Measurements from ENCODE around the gene RABGAP1.

The RABGAP1 gene

DNA sequence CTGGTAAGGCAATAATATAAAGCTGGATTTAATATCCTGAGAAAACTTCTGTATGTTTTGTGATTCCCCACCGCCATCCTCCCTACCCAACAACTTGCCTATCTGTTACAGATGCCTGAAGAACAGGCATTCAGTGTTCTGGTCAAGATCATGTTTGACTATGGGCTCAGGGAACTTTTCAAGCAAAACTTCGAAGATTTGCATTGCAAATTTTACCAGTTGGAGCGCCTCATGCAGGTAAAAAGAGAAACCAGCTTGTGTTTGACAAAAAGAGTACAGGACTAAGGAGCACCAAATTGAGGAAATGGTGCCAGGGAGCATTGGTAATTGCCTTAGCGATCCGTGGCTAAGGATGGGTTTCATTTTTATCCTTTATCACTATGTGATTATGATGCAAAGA is 132.6 kb downstream of the RABGAP1 start:
- ChIA-PET CTCF (interaction anchor here (0.9 to 4.7 kb wide), 8 partner anchors 8 to 276 kb away, joined by 3 to 34 read pairs (median 5); no protein-coding TSS in a partner anchor), POLR2A (no interaction called here)
- TF ChIP-seq, protein P1, sequence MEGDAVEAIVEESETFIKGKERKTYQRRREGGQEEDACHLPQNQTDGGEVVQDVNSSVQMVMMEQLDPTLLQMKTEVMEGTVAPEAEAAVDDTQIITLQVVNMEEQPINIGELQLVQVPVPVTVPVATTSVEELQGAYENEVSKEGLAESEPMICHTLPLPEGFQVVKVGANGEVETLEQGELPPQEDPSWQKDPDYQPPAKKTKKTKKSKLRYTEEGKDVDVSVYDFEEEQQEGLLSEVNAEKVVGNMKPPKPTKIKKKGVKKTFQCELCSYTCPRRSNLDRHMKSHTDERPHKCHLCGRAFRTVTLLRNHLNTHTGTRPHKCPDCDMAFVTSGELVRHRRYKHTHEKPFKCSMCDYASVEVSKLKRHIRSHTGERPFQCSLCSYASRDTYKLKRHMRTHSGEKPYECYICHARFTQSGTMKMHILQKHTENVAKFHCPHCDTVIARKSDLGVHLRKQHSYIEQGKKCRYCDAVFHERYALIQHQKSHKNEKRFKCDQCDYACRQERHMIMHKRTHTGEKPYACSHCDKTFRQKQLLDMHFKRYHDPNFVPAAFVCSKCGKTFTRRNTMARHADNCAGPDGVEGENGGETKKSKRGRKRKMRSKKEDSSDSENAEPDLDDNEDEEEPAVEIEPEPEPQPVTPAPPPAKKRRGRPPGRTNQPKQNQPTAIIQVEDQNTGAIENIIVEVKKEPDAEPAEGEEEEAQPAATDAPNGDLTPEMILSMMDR (IDR thresholded peaks at IDR 0.05; ENCODE audit: control extremely low read depth, extremely low read depth, low read depth, missing control alignments): no peak
- DNase-seq (ENCODE audit: extremely low spot score): no peak

DNA sequence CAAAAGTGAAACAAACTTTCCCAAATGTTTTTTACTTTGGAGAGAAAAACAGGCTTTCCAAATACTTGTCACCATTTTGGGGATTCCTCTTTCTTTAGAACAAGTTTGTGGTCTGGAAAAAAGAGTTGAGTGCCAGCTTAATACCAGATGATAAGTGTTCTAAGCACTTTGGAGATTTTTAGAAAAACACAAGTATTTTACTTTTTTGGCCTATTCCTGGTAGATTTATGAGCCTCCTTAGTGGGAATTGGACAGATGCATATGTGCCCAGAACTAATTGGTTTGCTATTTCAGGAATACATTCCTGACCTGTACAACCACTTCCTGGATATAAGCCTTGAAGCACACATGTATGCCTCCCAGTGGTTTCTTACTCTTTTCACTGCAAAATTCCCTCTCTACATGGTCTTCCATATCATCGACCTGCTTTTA is 133.2 kb downstream of the RABGAP1 start:
- no peak for DNase-seq (ENCODE audit: extremely low spot score)
- ChIA-PET CTCF (interaction anchor here (1.2 to 4.7 kb wide), 6 partner anchors 8 to 276 kb away, joined by 3 to 34 read pairs (median 5); no protein-coding TSS in a partner anchor), POLR2A (no interaction called here)
- TF ChIP-seq, protein P1 (IDR thresholded peaks at IDR 0.05; ENCODE audit: control extremely low read depth, extremely low read depth, low read depth, missing control alignments): no peak

DNA sequence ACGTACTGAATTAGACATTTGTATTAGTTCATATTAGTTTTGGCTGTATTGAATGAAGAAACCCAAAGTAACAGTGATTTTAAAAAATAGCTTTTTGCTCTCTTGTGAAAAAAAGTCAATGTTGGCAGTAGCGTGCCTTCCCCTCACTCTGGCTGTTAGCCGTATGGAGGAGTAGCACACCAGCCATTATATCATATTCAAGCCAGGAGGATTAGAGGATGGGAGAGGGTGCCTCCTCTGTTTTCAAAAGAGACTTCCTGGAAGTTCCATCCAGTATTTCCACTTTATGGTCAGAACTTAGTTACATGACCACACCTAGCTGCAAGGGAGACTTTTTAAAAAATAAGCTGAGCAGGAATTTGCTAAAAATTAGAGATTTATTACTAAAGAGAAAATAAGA is 133.8 kb downstream of the RABGAP1 start:
- TF ChIP-seq, protein P1 (IDR thresholded peaks at IDR 0.05; ENCODE audit: control extremely low read depth, extremely low read depth, low read depth, missing control alignments): no peak
- ChIA-PET POLR2A (no interaction called here), CTCF (interaction anchor here (1.2 to 4.7 kb wide), 3 partner anchors 10 to 275 kb away, joined by 3 to 34 read pairs (median 5); no protein-coding TSS in a partner anchor)
- no peak for DNase-seq (ENCODE audit: extremely low spot score)

DNA sequence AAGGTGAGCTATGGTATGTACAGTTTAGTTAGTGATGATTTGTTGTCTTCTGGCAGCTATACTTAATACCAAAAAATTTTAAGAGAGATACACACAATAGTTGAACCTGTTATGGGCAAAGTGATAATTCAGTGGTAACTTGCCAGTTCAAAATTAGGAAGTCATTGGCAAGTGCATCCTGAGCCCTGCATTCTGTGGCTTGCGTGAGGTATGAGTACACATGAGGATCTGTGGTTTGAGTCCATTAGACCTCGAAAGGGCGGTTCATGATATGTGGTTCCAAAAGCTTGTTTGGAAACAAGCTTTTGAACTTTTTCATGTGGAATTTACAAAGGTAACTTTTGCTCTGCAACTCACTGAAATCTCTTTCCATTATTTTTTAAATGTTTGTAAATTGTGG is 139.6 kb downstream of the RABGAP1 start:
- DNase-seq (ENCODE audit: extremely low spot score): no peak
- TF ChIP-seq, protein P1 (IDR thresholded peaks at IDR 0.05; ENCODE audit: control extremely low read depth, extremely low read depth, low read depth, missing control alignments): no peak
- ChIA-PET POLR2A (no interaction called here), CTCF (interaction anchor here (0.8 to 4.5 kb wide), 11 partner anchors 9 to 274 kb away, joined by 3 to 65 read pairs (median 5); no protein-coding TSS in a partner anchor)

DNA sequence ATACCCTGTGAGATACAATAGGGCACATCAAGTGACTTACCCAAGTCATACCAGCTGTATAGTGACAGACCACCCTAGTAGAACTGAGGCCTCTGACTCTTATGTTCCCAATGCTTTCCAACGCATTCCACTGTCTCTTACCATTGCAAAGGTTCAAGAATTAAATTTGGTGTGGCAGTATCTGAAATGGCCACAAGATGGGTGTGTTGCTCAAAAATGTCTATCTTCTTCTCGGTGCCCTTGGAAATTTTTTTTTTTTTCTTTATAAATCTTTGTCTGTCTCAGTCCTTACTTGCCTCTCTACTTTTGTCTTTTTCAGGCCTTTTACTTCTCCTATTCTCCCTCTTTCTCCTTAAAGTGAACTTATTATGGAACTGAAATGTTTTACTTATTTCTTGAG is 141.0 kb downstream of the RABGAP1 start:
- ChIA-PET POLR2A (no interaction called here), CTCF (interaction anchor here (0.7 to 4.5 kb wide), 12 partner anchors 9 to 618 kb away, joined by 3 to 65 read pairs (median 5); no protein-coding TSS in a partner anchor)
- DNase-seq (ENCODE audit: extremely low spot score): no peak
- TF ChIP-seq, protein P1 (IDR thresholded peaks at IDR 0.05; ENCODE audit: control extremely low read depth, extremely low read depth, low read depth, missing control alignments): peak; percentile 48

DNA sequence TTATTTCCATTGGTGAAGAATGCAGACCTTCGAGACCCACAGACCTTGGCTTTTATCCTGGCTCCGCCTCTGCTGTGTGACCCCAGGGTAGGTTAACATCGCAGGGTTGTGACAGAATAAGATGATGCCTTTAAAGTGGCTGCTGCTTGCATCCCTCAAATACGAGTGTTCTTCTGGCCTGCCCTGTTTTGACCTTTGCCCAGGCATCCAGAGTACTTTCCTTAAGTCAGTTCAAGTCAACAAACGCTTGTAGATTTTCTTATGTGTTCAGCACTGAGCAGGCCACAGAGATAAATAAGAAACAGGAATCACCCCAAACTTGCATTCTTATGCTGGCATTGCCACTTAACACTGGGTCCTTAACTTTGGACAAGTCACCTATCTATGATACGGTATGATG is 142.9 kb downstream of the RABGAP1 start:
- TF ChIP-seq, protein P1 (IDR thresholded peaks at IDR 0.05; ENCODE audit: control extremely low read depth, extremely low read depth, low read depth, missing control alignments): no peak
- POLR2A ChIA-PET: no interaction called here
- no peak for DNase-seq (ENCODE audit: extremely low spot score)
- CTCF ChIA-PET: interaction anchor here (1.0 to 4.5 kb wide), 4 partner anchors 21 to 266 kb away, joined by 3 to 65 read pairs (median 14); no protein-coding TSS in a partner anchor
